MCF 10A (cell line): ENCODE data around the gene FGF5. TPM values are rescaled to one million over a fixed set of nuclear protein-coding genes. Genes with fewer than 3 reads are reported as not detected.

Experiments
- BruUV-seq: library from RNA; stranded (reverse); fragments of 400-500 nt; replicated peaks from 2 replicates; lab custom pipeline; 2021; lab: Mats Ljungman, UMichigan
- CTCF ChIA-PET: fragments of 300-600 bp; sonication (Branson Sonifier 250); formaldehyde crosslinking; extraction: SDS; loops from one replicate; lab custom pipeline; 2021; ENCODE audit warnings: antibody characterized with exemption, inconsistent platforms; lab: Yijun Ruan, JAX
- POLR2A ChIA-PET: fragments of 300-600, 350-650 bp; sonication (Branson Sonifier 250); formaldehyde crosslinking; extraction: SDS; loops from one replicate; lab custom pipeline; 2020; ENCODE audit warnings: antibody characterized with exemption, inconsistent platforms; lab: Yijun Ruan, JAX
- DNase-seq: peaks from one replicate; pipeline ENCODE4 v3.0.0-alpha.2; 2018; ENCODE audit not compliant: unreplicated experiment
- H3K27ac Mint-ChIP-seq: one replicate; pipeline ENCODE4 v1.8.0; 2022; ENCODE audit warnings: mild to moderate bottlenecking, low read depth, mixed read lengths; ENCODE audit not compliant: unreplicated experiment
- H3K27me3 Mint-ChIP-seq: one replicate; pipeline ENCODE4 v1.8.0; 2022; ENCODE audit warnings: mixed read lengths; ENCODE audit not compliant: insufficient read depth, unreplicated experiment
- H3K36me3 Mint-ChIP-seq: one replicate; pipeline ENCODE4 v1.8.0; 2022; ENCODE audit warnings: mild to moderate bottlenecking, moderate library complexity, mixed read lengths; ENCODE audit not compliant: insufficient read depth, unreplicated experiment
- H3K4me1 Mint-ChIP-seq: one replicate; pipeline ENCODE4 v1.8.0; 2022; ENCODE audit warnings: mixed read lengths; ENCODE audit not compliant: insufficient read depth, unreplicated experiment
- H3K4me3 Mint-ChIP-seq: one replicate; pipeline ENCODE4 v1.8.0; 2022; ENCODE audit warnings: mild to moderate bottlenecking, moderate library complexity, mixed read lengths; ENCODE audit not compliant: unreplicated experiment
- H3K9me3 Mint-ChIP-seq: one replicate; pipeline ENCODE4 v1.8.0; 2022; ENCODE audit warnings: mixed read lengths; ENCODE audit not compliant: unreplicated experiment
- CTCF ChIP-seq: fragments of 200-600 bp; IDR thresholded peaks from one replicate; pipeline ENCODE4 v1.8.0; 2022; ENCODE audit warnings: antibody characterized with exemption, mild to moderate bottlenecking; ENCODE audit not compliant: unreplicated experiment
- intact Hi-C: fragments of 100-400 bp; cut with micrococcal nuclease; formaldehyde crosslinking; loops from 2 replicates; pipeline ENCODE4 v1.14.1; 2022
- total RNA-seq: library from RNA; stranded (reverse); gene quantifications from 2 replicates; pipeline ENCODE4 v1.2.3, GENCODE V29; 2022

Gene FGF5
- total RNA-seq, 1 experiment from 2014 or later: not detected

GRCh38 chr4:80268936-80269335 lies 2.5 kb downstream of the FGF5 start:
- no peak for TF ChIP-seq CTCF
- BruUV-seq: no TSS peak
- Mint-ChIP-seq H3K27ac (no peak overlapping the region), H3K9me3 (no peaks in the 10 kb centered on the region), H3K36me3 (no peaks in the 10 kb centered on the region), H3K27me3 (no peaks in the 10 kb centered on the region), H3K4me3 (no peak overlapping the region), H3K4me1 (peaks cover 10% of the 10 kb centered on the region)
- no peak for DNase-seq
- intact Hi-C loops: no loop called here
- CTCF ChIA-PET: interaction anchor here (0.6 kb wide), 1 partner anchor 479 kb away, joined by 3 read pairs; no protein-coding TSS in a partner anchor
- POLR2A ChIA-PET: no interaction called here

GRCh38 chr4:80270321-80270720 lies 3.9 kb downstream of the FGF5 start:
- Mint-ChIP-seq H3K4me3 (no peak overlapping the region), H3K9me3 (no peaks in the 10 kb centered on the region), H3K36me3 (no peaks in the 10 kb centered on the region), H3K27ac (no peak overlapping the region), H3K27me3 (no peaks in the 10 kb centered on the region), H3K4me1 (peaks cover 10% of the 10 kb centered on the region)
- CTCF ChIA-PET: interaction anchor here (0.6 to 0.7 kb wide), 2 partner anchors 181 to 737 kb away, joined by 3 read pairs; no protein-coding TSS in a partner anchor
- TF ChIP-seq CTCF: no peak
- DNase-seq: no peak
- no TSS peak for BruUV-seq
- POLR2A ChIA-PET: interaction anchor here (1.3 kb wide), 1 partner anchor 10 kb away, joined by 5 read pairs; no protein-coding TSS in a partner anchor
- intact Hi-C loops: no loop called here

- no TSS peak for BruUV-seq
- CTCF ChIA-PET: interaction anchor here (0.5 to 0.7 kb wide), 3 partner anchors 40 to 1167 kb away, joined by 3 to 4 read pairs (median 3); no protein-coding TSS in a partner anchor
- Mint-ChIP-seq H3K9me3 (no peaks in the 10 kb centered on the region), H3K27ac (no peak overlapping the region), H3K27me3 (no peaks in the 10 kb centered on the region), H3K4me1 (peaks cover 8% of the 10 kb centered on the region), H3K4me3 (no peak overlapping the region), H3K36me3 (no peaks in the 10 kb centered on the region)
- no peak for TF ChIP-seq CTCF
- DNase-seq: no peak
- POLR2A ChIA-PET: interaction anchor here (0.7 to 1.3 kb wide), 2 partner anchors 10 to 37 kb away, joined by 3 to 5 read pairs; no protein-coding TSS in a partner anchor
- intact Hi-C loops: no loop called here
Measured at GRCh38 chr4:80270868-80271267, 4.4 kb downstream of the FGF5 start.

- no TSS peak for BruUV-seq
- no peaks in the 10 kb centered on the region for H3K36me3 Mint-ChIP-seq
- H3K27ac Mint-ChIP-seq: no peak overlapping the region
- TF ChIP-seq CTCF: no peak
- intact Hi-C loops: no loop called here
- peaks cover 2% of the 10 kb centered on the region for H3K4me1 Mint-ChIP-seq
- no peaks in the 10 kb centered on the region for H3K9me3 Mint-ChIP-seq
- no peak overlapping the region for H3K4me3 Mint-ChIP-seq
- H3K27me3 Mint-ChIP-seq: no peaks in the 10 kb centered on the region
- no peak for DNase-seq
- POLR2A ChIA-PET: interaction anchor here (0.7 kb wide), 1 partner anchor 38 kb away, joined by 3 read pairs; no protein-coding TSS in a partner anchor
- CTCF ChIA-PET: interaction anchor here (0.6 kb wide), 1 partner anchor 50 kb away, joined by 3 read pairs; no protein-coding TSS in a partner anchor
Measured at GRCh38 chr4:80271801-80272200, 5.3 kb downstream of the FGF5 start.
